Stimulated activated CD8-positive, alpha-beta memory T cell treated with anti-CD3 and anti-CD28 coated beads, Interleukin-12 subunit alpha, Interleukin-12 subunit beta, amount 100 ng/mL, for 1 hour (primary cell): ENCODE data around the gene ESPN.
"Not testable (repeated sequence)": the region's sequence is repeated elsewhere in the genome, so short reads cannot be mapped to it uniquely, and the experiment has no call there.

Source experiments
- DNase-seq: peaks from one replicate; pipeline ENCODE4 v3.0.0-alpha.2; 2020; ENCODE audit warnings: low read depth

Gene ESPN

GRCh38 chr1:6428453-6428852 is 3.9 kb downstream of the ESPN start:
- not testable (repeated sequence) for DNase-seq

DNA sequence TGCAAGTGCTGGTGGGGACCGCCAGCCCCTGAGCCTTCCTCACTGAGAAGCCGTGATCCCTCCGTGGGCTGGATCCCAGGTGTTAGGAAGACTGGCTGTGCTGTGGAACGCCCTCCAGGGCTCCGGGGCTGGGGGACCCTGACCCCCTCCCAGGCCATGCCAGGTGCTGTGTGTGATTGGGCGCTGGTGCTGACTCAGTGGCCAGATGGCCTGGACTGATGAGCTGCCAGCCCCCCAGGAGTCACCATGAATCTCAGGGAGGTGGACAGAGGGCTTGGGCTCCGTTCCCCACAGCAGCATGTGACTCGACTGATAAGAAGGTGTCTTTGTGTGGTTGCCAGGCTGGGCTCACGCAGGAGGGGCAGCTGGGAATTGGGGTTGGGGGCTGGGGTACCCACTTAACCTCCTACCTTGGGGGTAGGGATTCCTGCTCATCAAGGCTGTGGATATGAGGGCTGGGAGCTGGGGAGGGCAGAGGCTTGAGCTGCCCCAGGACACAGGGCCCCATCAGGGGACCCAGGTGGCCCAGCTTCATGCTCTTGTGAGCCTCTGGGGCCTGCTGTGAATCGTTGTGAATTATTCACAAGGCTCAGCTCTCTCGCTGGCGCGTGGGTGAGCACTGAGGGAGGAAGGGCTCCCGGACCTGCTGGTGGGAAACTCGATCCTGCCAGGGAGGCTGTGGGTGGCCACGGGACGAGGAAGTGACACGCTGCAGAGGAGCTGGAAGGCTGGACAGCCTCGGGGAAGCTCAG is 5.3 kb downstream of the ESPN start:
- not testable (repeated sequence) for DNase-seq

DNA sequence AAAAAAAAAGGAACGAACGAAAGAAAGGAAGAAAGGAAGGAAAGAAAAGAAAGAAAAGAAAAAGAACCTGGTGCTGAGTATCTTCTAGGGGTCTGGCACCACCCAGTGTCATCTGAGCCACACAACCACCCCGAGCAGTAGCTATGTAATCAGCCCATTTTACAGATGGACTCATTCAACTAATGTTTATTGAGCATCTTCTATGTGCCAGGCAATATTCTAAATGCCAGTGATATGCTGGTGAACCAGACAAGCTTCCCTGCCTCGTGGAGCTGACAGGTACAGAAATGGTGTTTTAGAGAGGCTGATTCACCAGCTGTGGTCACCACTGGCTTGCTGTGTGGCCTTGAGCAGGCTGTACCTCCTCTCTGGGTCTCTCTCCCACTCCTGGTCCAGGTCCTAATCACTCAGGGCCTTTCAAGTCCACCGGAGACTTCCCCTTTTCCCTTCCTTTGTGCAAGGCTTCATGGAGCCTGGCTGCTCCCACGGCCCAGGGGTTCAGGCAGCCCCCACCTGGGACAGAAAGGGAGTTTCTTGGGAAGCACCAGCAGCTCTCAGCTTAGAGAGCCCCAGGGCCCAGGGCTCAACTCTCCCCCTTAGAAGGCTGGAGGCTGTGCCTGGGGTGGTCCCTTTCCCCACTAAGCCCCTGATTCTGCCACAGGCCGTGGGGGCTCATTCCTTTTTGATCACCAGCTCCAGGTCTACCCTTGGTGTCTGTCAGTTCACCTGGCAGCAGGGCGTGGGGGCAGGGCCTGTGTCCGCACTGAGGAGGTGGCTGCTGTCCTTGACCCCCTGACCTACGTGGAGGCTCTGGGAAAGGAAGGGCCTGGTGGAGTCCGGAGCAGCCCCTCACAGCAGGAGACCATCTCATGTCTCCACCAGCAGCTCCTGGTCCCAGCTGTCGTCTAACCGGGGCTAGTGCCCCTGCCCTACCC is 7.3 kb downstream of the ESPN start:
- DNase-seq: not testable (repeated sequence)

GRCh38 chr1:6434186-6434585 is 9.6 kb downstream of the ESPN start:
- DNase-seq: no peak

DNA sequence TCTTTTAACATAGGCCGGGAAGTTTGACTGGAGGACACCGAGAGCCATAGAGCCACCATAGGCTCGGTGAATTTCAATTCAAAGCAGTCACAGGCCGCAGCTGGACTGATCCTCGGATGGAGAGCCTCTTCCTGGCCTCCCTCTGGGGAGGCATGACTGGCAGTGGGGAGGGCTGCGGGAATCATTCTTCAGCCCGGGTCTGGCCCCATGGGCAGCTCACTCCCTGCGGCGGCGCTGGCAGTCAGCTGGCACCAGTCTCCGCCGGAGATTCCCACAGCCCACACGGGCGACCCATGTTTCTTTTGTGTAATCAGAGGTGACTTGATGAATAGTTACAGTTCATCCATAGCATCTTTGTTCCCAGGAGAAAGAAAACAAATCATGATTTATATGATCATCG is 10.6 kb downstream of the ESPN start:
- DNase-seq: no peak

DNA sequence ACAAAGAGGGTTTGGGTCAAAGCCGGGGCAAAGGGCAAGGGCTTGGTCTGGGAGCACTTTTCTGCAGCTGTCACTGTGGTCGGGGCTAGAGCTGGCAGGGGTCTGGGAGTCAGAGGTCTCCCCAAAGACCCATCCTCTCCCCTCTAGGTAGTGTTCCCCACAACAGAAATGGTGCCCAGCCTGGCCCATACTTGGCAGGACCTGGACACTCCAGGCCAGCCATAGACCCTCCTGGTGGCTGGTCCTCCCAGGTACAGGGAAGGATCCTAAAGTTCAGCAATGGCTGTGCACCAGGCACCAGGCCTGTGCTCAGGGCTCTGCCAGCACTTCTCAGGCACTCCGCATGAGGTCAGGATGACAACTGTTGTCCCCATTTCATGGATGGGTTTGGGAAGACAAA is 11.0 kb downstream of the ESPN start:
- no peak for DNase-seq

- not testable (repeated sequence) for DNase-seq
Observed at GRCh38 chr1:6436277-6436676, 11.7 kb downstream of the ESPN start.

DNA sequence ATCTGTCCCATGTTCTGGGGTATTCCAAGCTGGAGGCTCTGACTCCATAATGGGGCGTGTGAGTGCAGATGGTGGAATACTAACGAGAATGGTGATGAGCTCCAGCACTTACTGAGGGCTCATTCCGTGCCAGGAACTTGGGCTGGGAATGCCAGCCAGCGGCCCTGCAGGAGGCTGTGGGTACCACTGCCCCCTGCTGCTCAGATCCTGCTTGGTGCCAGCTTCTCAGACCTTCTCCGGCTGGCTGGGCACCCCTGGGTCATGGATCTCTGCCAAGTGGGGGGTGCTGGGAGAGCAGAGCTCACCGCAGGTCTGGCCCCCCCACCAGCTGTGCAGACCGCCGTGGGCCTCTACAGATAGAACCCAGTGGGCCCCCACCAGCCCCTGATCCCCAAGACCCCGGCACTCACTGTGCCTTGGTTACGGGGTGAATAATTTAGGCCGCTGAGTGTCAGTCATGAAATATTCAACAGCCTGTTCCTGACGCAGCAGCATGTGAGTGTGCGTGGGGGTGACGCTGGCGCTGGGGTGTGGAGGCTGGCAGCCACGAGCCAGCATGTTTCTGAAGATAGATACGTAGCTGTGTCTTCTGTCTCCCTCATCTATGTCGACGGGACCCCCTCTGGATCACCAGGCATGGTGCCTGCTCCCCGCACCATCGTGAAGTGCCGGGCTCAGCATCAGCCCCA is 12.6 kb downstream of the ESPN start:
- not testable (repeated sequence) for DNase-seq

DNA sequence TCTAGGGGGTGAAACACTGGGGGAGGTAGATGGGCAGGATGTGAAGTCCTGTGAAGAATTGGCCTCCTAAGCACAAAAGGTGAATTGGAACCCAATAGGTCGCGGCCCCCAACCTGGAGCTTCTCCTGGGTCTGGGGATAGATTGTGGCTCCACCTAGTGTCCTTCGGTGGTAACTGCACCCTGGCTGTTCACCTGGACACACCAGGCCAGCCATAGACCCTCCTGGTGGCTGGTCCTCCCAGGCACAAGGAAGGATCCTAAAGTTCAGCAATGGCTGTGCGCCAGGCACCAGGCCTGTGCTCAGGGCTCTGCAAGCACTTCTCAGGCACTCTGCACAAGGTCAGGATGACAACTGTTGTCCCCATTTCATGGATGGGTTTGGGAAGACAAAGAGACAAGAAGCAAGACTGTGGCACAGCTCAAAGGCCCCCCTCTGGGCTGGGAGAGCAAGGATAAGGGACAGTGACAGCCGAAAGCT is 13.5 kb downstream of the ESPN start:
- peak; percentile 53 for DNase-seq

GRCh38 chr1:6440198-6441126 is 15.9 kb downstream of the ESPN start:
- DNase-seq: peak; percentile 43

GRCh38 chr1:6441586-6441985 is 17.0 kb downstream of the ESPN start:
- DNase-seq: no peak

- no peak for DNase-seq
Observed at GRCh38 chr1:6443339-6444115, 19.0 kb downstream of the ESPN start.

DNA sequence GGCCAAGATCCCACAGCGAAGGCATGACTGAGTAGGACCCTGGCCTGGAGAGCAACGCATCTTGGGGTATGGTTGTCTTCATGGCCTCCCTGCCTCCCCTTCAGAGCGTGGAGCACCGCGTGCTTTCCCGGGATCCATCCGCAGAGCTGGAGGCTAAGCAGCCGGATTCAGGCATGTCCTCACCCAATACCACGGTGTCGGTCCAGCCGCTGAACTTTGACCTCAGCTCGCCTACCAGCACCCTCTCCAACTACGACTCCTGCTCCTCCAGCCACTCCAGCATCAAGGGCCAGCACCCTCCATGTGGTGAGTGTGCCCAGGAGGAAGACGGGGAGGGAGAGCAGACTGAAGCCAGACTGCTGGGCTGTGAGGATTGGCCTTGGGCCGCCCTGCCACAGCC is 19.8 kb downstream of the ESPN start:
- no peak for DNase-seq

- DNase-seq: no peak
Observed at GRCh38 chr1:6445062-6445763, 20.6 kb downstream of the ESPN start.

DNA sequence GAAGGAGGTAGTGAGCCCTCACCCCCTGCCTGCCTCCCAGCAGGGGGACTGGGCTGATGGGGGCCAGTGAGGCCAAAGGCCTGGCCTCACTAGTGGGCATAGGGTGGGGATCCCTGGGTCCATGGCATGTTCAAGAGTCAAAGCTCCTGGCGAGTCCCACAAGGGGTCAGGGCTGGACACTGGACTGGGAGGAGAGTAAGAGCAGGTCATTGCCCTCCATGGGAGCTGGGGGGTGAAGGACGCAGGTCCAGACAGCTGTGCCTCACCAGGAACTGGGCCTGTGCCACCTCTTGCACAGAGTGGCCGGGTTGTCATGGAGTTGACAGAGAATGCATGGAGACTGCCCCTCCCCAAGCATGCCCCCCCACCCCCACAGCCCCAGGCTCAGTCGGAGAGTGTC is 21.4 kb downstream of the ESPN start:
- not testable (repeated sequence) for DNase-seq

DNA sequence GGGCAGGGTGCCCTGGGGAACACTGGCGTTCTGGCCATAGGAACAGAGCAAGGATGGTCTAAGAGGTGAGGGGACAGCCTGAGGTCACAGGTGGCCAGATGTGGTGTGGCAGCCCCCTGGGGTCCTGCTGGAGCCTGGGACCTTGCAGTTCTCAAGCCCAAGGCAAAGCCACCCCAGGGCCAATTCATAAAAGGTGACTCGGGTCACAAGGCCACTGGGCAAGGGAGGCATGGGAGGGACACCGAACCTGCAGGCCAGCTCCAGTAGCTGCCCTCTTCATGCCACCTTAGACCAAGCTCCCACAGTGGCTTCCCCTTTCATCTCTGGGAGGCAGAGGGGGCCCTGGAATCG is 22.1 kb downstream of the ESPN start:
- no peak for DNase-seq

DNA sequence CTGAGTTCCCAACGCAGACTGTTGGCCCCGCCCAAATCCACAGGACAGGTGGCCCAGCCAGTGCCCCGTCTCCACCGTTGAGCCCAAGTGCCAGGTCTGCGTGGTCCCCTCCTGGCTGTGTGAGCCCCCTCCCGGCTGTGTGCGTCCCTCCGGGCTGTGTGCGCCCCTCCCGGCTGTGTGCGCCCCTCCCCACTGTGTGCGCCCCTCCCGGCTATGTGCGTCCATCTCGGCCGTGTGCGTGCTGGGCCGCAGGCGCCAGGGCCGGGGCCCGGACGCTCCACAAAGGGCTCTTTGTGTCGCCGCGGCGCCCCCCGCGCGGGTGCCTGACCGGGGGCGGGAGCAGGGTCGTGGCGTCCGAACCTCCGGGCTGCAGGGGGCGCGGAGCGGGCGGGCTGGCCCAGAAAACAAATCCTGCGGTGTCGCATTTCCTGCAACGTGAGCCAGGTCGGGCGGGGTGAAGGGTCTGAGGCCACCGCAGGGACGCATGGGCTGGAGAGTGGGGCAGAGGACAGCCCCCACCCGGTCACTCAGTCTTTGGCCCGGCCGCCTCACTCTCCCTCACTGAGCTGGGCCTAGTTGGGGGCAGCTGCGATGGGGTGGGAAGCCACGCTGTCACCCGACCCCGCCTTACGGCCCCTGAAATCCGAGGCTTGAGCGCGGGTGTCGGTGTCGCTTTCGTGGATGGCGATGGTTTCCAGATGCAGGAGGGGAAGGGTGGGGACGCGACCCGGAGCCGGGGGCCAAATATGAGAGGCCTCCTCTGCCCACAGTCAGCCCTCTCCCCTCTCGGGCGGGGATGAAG is 22.6 kb downstream of the ESPN start:
- no peak for DNase-seq

GRCh38 chr1:6447818-6448748 is 23.5 kb downstream of the ESPN start:
- DNase-seq: no peak
